Mesenchymal stem cell (in vitro differentiated cells and primary cell): ENCODE data around the gene EDC3.
A peak's percentile ranks its signal among the peaks of the same experiment; 100 is the strongest.

ENCODE experiments used
- DNase-seq: peaks from one replicate; pipeline ENCODE4 v3.0.0-alpha.2; 2013
- H2AFZ ChIP-seq: one replicate; pipeline ENCODE4 v1.6.1; 2013; ENCODE audit warnings: low read depth, mild to moderate bottlenecking, control low read depth, inconsistent platforms, low read length, moderate library complexity
- H2AK5ac ChIP-seq: 2 replicates; pipeline ENCODE4 v1.6.1; 2013; ENCODE audit warnings: low read length, moderate library complexity, mild to moderate bottlenecking, inconsistent platforms; ENCODE audit not compliant: severe bottlenecking
- H2BK120ac ChIP-seq: one replicate; pipeline ENCODE4 v1.6.1; 2013; ENCODE audit warnings: low read depth, mild to moderate bottlenecking, inconsistent platforms, low read length, moderate library complexity
- H2BK12ac ChIP-seq, 2 experiments: one replicate each; pipeline ENCODE4 v1.6.1; 2013; ENCODE audit warnings: inconsistent platforms in 2 of 2, low read length in 2 of 2, mild to moderate bottlenecking in 2 of 2, moderate library complexity in 2 of 2, control low read depth in 1 of 2
- H2BK15ac ChIP-seq: one replicate; pipeline ENCODE4 v1.6.1; 2013; ENCODE audit warnings: mild to moderate bottlenecking, low read depth, inconsistent platforms; ENCODE audit not compliant: poor library complexity, severe bottlenecking
- H2BK5ac ChIP-seq: 2 replicates; pipeline ENCODE4 v1.6.1; 2013; ENCODE audit warnings: low read depth, mild to moderate bottlenecking, low read length, control low read depth, inconsistent platforms; ENCODE audit not compliant: poor library complexity, severe bottlenecking
- H3K14ac ChIP-seq, 2 experiments: one replicate each; pipeline ENCODE4 v1.6.1; 2013; ENCODE audit warnings: inconsistent platforms in 2 of 2, low read length in 2 of 2, control low read depth in 1 of 2, mild to moderate bottlenecking in 1 of 2, moderate library complexity in 1 of 2
- H3K18ac ChIP-seq, 2 experiments: one replicate each; pipeline ENCODE4 v1.6.1; 2013; ENCODE audit warnings: inconsistent platforms in 2 of 2, low read length in 2 of 2, control low read depth in 1 of 2, low read depth in 1 of 2, mild to moderate bottlenecking in 1 of 2
- H3K23ac ChIP-seq, 2 experiments: one replicate each; pipeline ENCODE4 v1.6.1; 2013; ENCODE audit warnings: inconsistent platforms in 2 of 2, low read length in 2 of 2, mild to moderate bottlenecking in 2 of 2, moderate library complexity in 2 of 2, control low read depth in 1 of 2
- H3K27ac ChIP-seq: 2 replicates; pipeline ENCODE4 v1.5.1; 2013; ENCODE audit warnings: mild to moderate bottlenecking, moderate library complexity, low read length, control low read depth, inconsistent platforms; ENCODE audit not compliant: poor library complexity, severe bottlenecking
- H3K27me3 ChIP-seq, 2 experiments: 2 replicates each; pipeline versions ENCODE4 v1.6.1 to v1.7.0; 2013; ENCODE audit warnings: low read length in 2 of 2, mild to moderate bottlenecking in 2 of 2, moderate library complexity in 2 of 2, control low read depth in 1 of 2, inconsistent platforms in 1 of 2; ENCODE audit not compliant: control insufficient read depth in 1 of 2, insufficient read depth in 1 of 2
- H3K36me3 ChIP-seq, 2 experiments: 2 replicates each; pipeline versions ENCODE4 v1.6.1 to v1.7.0; 2013; ENCODE audit warnings: low read length in 2 of 2, control low read depth in 1 of 2, inconsistent platforms in 1 of 2, low read depth in 1 of 2, mild to moderate bottlenecking in 1 of 2; ENCODE audit not compliant: insufficient read depth in 2 of 2, control insufficient read depth in 1 of 2
- H3K4ac ChIP-seq, 2 experiments: one replicate each; pipeline ENCODE4 v1.6.1; 2013; ENCODE audit warnings: inconsistent platforms in 2 of 2, low read length in 2 of 2, mild to moderate bottlenecking in 2 of 2, moderate library complexity in 2 of 2, control low read depth in 1 of 2, low read depth in 1 of 2
- H3K4me1 ChIP-seq: 2 replicates; pipeline ENCODE4 v1.6.1; 2013; ENCODE audit warnings: low read depth, low read length, control low read depth; ENCODE audit not compliant: control insufficient read depth, insufficient read depth
- H3K4me2 ChIP-seq: 2 replicates; pipeline ENCODE4 v1.6.1; 2013; ENCODE audit warnings: low read length, mild to moderate bottlenecking, inconsistent platforms; ENCODE audit not compliant: poor library complexity, severe bottlenecking
- H3K4me3 ChIP-seq, 2 experiments: 2 replicates each; pipeline versions ENCODE4 v1.5.1 to v1.7.0; 2013; ENCODE audit warnings: low read length in 2 of 2, mild to moderate bottlenecking in 2 of 2, control low read depth in 1 of 2, low read depth in 1 of 2; ENCODE audit not compliant: insufficient read depth in 1 of 2
- H3K79me1 ChIP-seq: replicated peaks from 2 replicates; pipeline ENCODE4 v1.6.1; 2013; ENCODE audit warnings: mild to moderate bottlenecking, control low read depth, low read length, inconsistent platforms; ENCODE audit not compliant: poor library complexity, severe bottlenecking
- H3K9ac ChIP-seq: 2 replicates; pipeline ENCODE4 v1.7.0; 2013; ENCODE audit warnings: mild to moderate bottlenecking, low read length, moderate library complexity
- H3K9me3 ChIP-seq: 2 replicates; pipeline ENCODE4 v1.7.0; 2013; ENCODE audit warnings: mild to moderate bottlenecking, low read length; ENCODE audit not compliant: control insufficient read depth
- H4K8ac ChIP-seq: one replicate; pipeline ENCODE4 v1.6.1; 2013; ENCODE audit warnings: inconsistent platforms, mild to moderate bottlenecking, low read length, moderate library complexity
- H4K91ac ChIP-seq: one replicate; pipeline ENCODE4 v1.6.1; 2013; ENCODE audit warnings: mild to moderate bottlenecking, low read length, inconsistent platforms
- WGBS: methylation state at CpG from one replicate; pipeline ENCODE4 v1.1.7; 2013; ENCODE audit warnings: mixed read lengths; 5-methylcytosine and 5-hydroxymethylcytosine counted together

The EDC3 gene

GRCh38 chr15:74636984-74637383 lies 58.8 kb downstream of the EDC3 start:
- no peak overlapping the region for H2BK120ac ChIP-seq
- H3K4me1 ChIP-seq = no peaks in the 10 kb centered on the region
- H3K23ac ChIP-seq = no peak overlapping the region
- no peak overlapping the region for H3K4me2 ChIP-seq
- no peak overlapping the region for H3K27ac ChIP-seq
- WGBS = 100% methylated on average over 1 of the region's 1 CpG
- no peak overlapping the region for H2AK5ac ChIP-seq
- H3K9ac ChIP-seq = no peak overlapping the region
- H4K8ac ChIP-seq = no peak overlapping the region
- no peak overlapping the region for H3K14ac ChIP-seq
- no peaks in the 10 kb centered on the region for H3K9me3 ChIP-seq
- H4K91ac ChIP-seq = no peak overlapping the region
- H3K4ac ChIP-seq = no peak overlapping the region
- H3K4me3 ChIP-seq = no peak overlapping the region
- H3K36me3 ChIP-seq = peaks cover 60 to 87% of the 10 kb centered on the region in 2 experiments
- H2BK5ac ChIP-seq = no peak overlapping the region
- peaks cover 48% of the 10 kb centered on the region for H3K79me1 ChIP-seq
- DNase-seq = no peak
- no peaks in the 10 kb centered on the region for H3K27me3 ChIP-seq
- H2AFZ ChIP-seq = no peak overlapping the region
- no peak overlapping the region for H2BK15ac ChIP-seq
- H2BK12ac ChIP-seq = no peak overlapping the region
- no peak overlapping the region for H3K18ac ChIP-seq

GRCh38 chr15:74635228-74635627 lies 60.6 kb downstream of the EDC3 start:
- no peaks in the 10 kb centered on the region for H3K27me3 ChIP-seq
- no peaks in the 10 kb centered on the region for H3K9me3 ChIP-seq
- H2BK120ac ChIP-seq = no peak overlapping the region
- no peak overlapping the region for H3K23ac ChIP-seq
- H3K27ac ChIP-seq = no peak overlapping the region
- H3K14ac ChIP-seq = no peak overlapping the region
- no peak overlapping the region for H2AFZ ChIP-seq
- H3K4me1 ChIP-seq = no peaks in the 10 kb centered on the region
- H2BK5ac ChIP-seq = no peak overlapping the region
- no peak overlapping the region for H2BK15ac ChIP-seq
- no peak overlapping the region for H3K4ac ChIP-seq
- H3K79me1 ChIP-seq = peaks cover 41% of the 10 kb centered on the region
- no peak overlapping the region for H2AK5ac ChIP-seq
- no peak overlapping the region for H4K8ac ChIP-seq
- DNase-seq = peak; percentile 69
- no peak overlapping the region for H2BK12ac ChIP-seq
- no peak overlapping the region for H3K18ac ChIP-seq
- H4K91ac ChIP-seq = no peak overlapping the region
- H3K36me3 ChIP-seq = peaks cover 74 to 91% of the 10 kb centered on the region in 2 experiments
- H3K4me2 ChIP-seq = no peak overlapping the region
- H3K4me3 ChIP-seq = no peak overlapping the region
- WGBS = 29% methylated on average over 5 of the region's 5 CpGs
- H3K9ac ChIP-seq = no peak overlapping the region

- H2AFZ ChIP-seq = no peak overlapping the region
- WGBS = 94% methylated on average over 2 of the region's 2 CpGs
- H3K36me3 ChIP-seq = peaks cover 77 to 91% of the 10 kb centered on the region in 2 experiments
- H2AK5ac ChIP-seq = no peak overlapping the region
- H2BK12ac ChIP-seq = no peak overlapping the region
- no peak overlapping the region for H2BK15ac ChIP-seq
- H3K79me1 ChIP-seq = peaks cover 34% of the 10 kb centered on the region
- H3K27ac ChIP-seq = no peak overlapping the region
- H3K9ac ChIP-seq = no peak overlapping the region
- H3K14ac ChIP-seq = no peak overlapping the region
- H3K18ac ChIP-seq = no peak overlapping the region
- H3K4me1 ChIP-seq = no peaks in the 10 kb centered on the region
- no peak overlapping the region for H3K23ac ChIP-seq
- H2BK120ac ChIP-seq = no peak overlapping the region
- H3K4me2 ChIP-seq = no peak overlapping the region
- no peaks in the 10 kb centered on the region for H3K9me3 ChIP-seq
- no peak overlapping the region for H2BK5ac ChIP-seq
- H4K91ac ChIP-seq = no peak overlapping the region
- DNase-seq = no peak
- H3K27me3 ChIP-seq = no peaks in the 10 kb centered on the region
- H3K4ac ChIP-seq = no peak overlapping the region
- H4K8ac ChIP-seq = no peak overlapping the region
- no peak overlapping the region for H3K4me3 ChIP-seq
These were observed 62.0 kb downstream of the EDC3 start for GRCh38 chr15:74633781-74634180.

- H3K27me3 ChIP-seq = no peaks in the 10 kb centered on the region
- no peak overlapping the region for H3K23ac ChIP-seq
- no peak overlapping the region for H2AFZ ChIP-seq
- H2AK5ac ChIP-seq = no peak overlapping the region
- H4K91ac ChIP-seq = no peak overlapping the region
- H3K4ac ChIP-seq = no peak overlapping the region
- H3K79me1 ChIP-seq = peaks cover 34% of the 10 kb centered on the region
- 94% methylated on average over 9 of the region's 9 CpGs for WGBS
- H3K18ac ChIP-seq = no peak overlapping the region
- H3K4me1 ChIP-seq = no peaks in the 10 kb centered on the region
- no peak overlapping the region for H3K27ac ChIP-seq
- H4K8ac ChIP-seq = no peak overlapping the region
- H3K9me3 ChIP-seq = no peaks in the 10 kb centered on the region
- H3K9ac ChIP-seq = no peak overlapping the region
- H3K36me3 ChIP-seq = peaks cover 86 to 94% of the 10 kb centered on the region in 2 experiments
- H2BK5ac ChIP-seq = no peak overlapping the region
- H2BK120ac ChIP-seq = no peak overlapping the region
- no peak overlapping the region for H2BK15ac ChIP-seq
- H3K14ac ChIP-seq = no peak overlapping the region
- DNase-seq = no peak
- H2BK12ac ChIP-seq = no peak overlapping the region
- no peak overlapping the region for H3K4me2 ChIP-seq
- H3K4me3 ChIP-seq = no peak overlapping the region
These were observed 63.2 kb downstream of the EDC3 start for GRCh38 chr15:74632601-74633000.
